A549 (cell line): ENCODE measurements around the gene CBLN4. TPM values are rescaled to one million over a fixed set of nuclear protein-coding genes. Genes with fewer than 3 reads are reported as not detected.

Experiments
- ATAC-seq, 2 experiments: fragments of 200-7000 bp in 1 of 2; fragments of >200 bp in 1 of 2; cut with Nextera tagmentation in 1 of 2; cut with Tn5 transposase in 1 of 2; 3 replicates each; pipeline versions ENCODE4 v1.8.0 to v1.9.1; 2018 to 2020; ENCODE audit warnings: mild to moderate bottlenecking in 1 of 2, moderate library complexity in 1 of 2
- CTCF ChIA-PET: fragments of 300-600 bp; sonication (Branson Sonifier 250); formaldehyde crosslinking; extraction: SDS; loops from one replicate; lab custom pipeline; 2021; ENCODE audit warnings: antibody characterized with exemption, inconsistent platforms; lab: Yijun Ruan, JAX
- POLR2A ChIA-PET: fragments of 350-600 bp; formaldehyde crosslinking; extraction: SDS; loops from one replicate; lab custom pipeline; 2021; ENCODE audit warnings: antibody characterized with exemption, inconsistent platforms; lab: Yijun Ruan, JAX
- DNase-seq, 2 experiments: peaks; one replicate each; pipeline versions ENCODE4 v3.0.0 to v3.0.0-alpha.2; 2011 to 2016; ENCODE audit warnings: low read depth in 1 of 2, low spot score in 1 of 2
- FAIRE-seq: peaks from 2 replicates; lab custom pipeline; 2011; peaks lifted over from hg19 to GRCh38; lab: Jason Lieb, UNC
- H3K27ac ChIP-seq, 2 experiments: fragments of >200 bp; sonication (Bioruptor Twin); formaldehyde crosslinking; 3 replicates each; pipeline ENCODE4 v1.5.1; 2016 to 2017
- H3K4me1 ChIP-seq: fragments of >200 bp; sonication (Bioruptor Twin); formaldehyde crosslinking; 3 replicates; pipeline ENCODE4 v1.6.1; 2016
- H3K4me2 ChIP-seq: fragments of >200 bp; sonication (Bioruptor Twin); formaldehyde crosslinking; 3 replicates; pipeline ENCODE4 v1.6.1; 2016
- H3K4me3 ChIP-seq: fragments of >200 bp; sonication (Bioruptor Twin); formaldehyde crosslinking; 3 replicates; pipeline ENCODE4 v1.5.1; 2016
- H3K9me3 ChIP-seq: fragments of >200 bp; sonication (Bioruptor Twin); formaldehyde crosslinking; 3 replicates; pipeline ENCODE4 v1.6.1; 2016
- BHLHE40 ChIP-seq: IDR thresholded peaks from 2 replicates; pipeline ENCODE4 v1.6.1; 2012; ENCODE audit warnings: low read depth, low read length, inconsistent platforms
- CBX8 ChIP-seq: fragments of 200-600 bp; sonication (generic); IDR thresholded peaks from 2 replicates; pipeline ENCODE4 v1.6.1; 2016
- CHD2 ChIP-seq: fragments of 150-350 bp; IDR thresholded peaks from 2 replicates; pipeline ENCODE4 v1.6.1; 2014; ENCODE audit warnings: low read length; ENCODE audit not compliant: partially characterized antibody
- CHD4 ChIP-seq: fragments of 200-600 bp; sonication (generic); IDR thresholded peaks from 2 replicates; pipeline ENCODE4 v1.6.1; 2016; ENCODE audit warnings: antibody characterized with exemption, mild to moderate bottlenecking, borderline replicate concordance
- EHF ChIP-seq: fragments of 250-450 bp; sonication (Bioruptor Pico); IDR thresholded peaks from 2 replicates; pipeline ENCODE4 v1.5.0; 2020; ENCODE audit warnings: mild to moderate bottlenecking
- FOSL2 ChIP-seq, 2 experiments: fragments of 450-650 bp in 1 of 2; fragments of >200 bp in 1 of 2; sonication (Bioruptor Twin) in 1 of 2; formaldehyde crosslinking; IDR thresholded peaks; 2 replicates each; pipeline versions ENCODE4 v1.5.0 to v1.6.1; 2016 to 2020; ENCODE audit warnings: mild to moderate bottlenecking in 1 of 2, moderate library complexity in 1 of 2
- HDAC2 ChIP-seq: fragments of 200-600 bp; sonication (generic); IDR thresholded peaks from 2 replicates; pipeline ENCODE4 v1.6.1; 2016
- HEYL ChIP-seq: fragments of 250-450 bp; sonication (Bioruptor Pico); IDR thresholded peaks from 2 replicates; pipeline ENCODE4 v1.8.0; 2021; ENCODE audit warnings: mild to moderate bottlenecking, moderate library complexity
- HOXA7 ChIP-seq: fragments of 250-450 bp; sonication (Bioruptor Pico); IDR thresholded peaks from 2 replicates; pipeline ENCODE4 v1.5.0; 2020; ENCODE audit warnings: mild to moderate bottlenecking, moderate library complexity
- HOXB13 ChIP-seq: fragments of 250-450 bp; sonication (Bioruptor Pico); IDR thresholded peaks from 2 replicates; pipeline ENCODE4 v1.5.0; 2020; ENCODE audit warnings: low read depth, mild to moderate bottlenecking, moderate library complexity
- MAFK ChIP-seq: fragments of 450-650 bp; IDR thresholded peaks from 2 replicates; pipeline ENCODE4 v1.6.1; 2014; ENCODE audit not compliant: partially characterized antibody
- MYC ChIP-seq: IDR thresholded peaks from 2 replicates; pipeline ENCODE4 v1.6.1; 2012; ENCODE audit warnings: mild to moderate bottlenecking, inconsistent platforms, low read length, improper control_type of control experiment, borderline replicate concordance
- NFE2L2 ChIP-seq: fragments of 150-350 bp; conservative IDR thresholded peaks from 2 replicates; pipeline ENCODE4 v1.6.1; 2014; ENCODE audit warnings: low read length
- NPAS2 ChIP-seq: fragments of 250-450 bp; sonication (Bioruptor Pico); IDR thresholded peaks from 2 replicates; pipeline ENCODE4 v1.8.0; 2022; ENCODE audit warnings: mild to moderate bottlenecking, moderate library complexity, borderline replicate concordance
- POLR2A ChIP-seq: IDR thresholded peaks from 2 replicates; pipeline ENCODE4 v1.6.1; 2012; ENCODE audit warnings: mild to moderate bottlenecking, low read length
- RAD21 ChIP-seq, 2 experiments: fragments of >200 bp in 1 of 2; sonication (Bioruptor Twin) in 1 of 2; formaldehyde crosslinking in 1 of 2; IDR thresholded peaks in 1 of 2; conservative IDR thresholded peaks in 1 of 2; 2 replicates in 1 of 2; 3 replicates in 1 of 2; pipeline ENCODE4 v1.6.1; 2012 to 2018; ENCODE audit warnings: inconsistent platforms in 1 of 2
- RARB ChIP-seq: fragments of 250-450 bp; sonication (Bioruptor Pico); IDR thresholded peaks from 2 replicates; pipeline ENCODE4 v1.8.0; 2021; ENCODE audit warnings: mild to moderate bottlenecking, moderate library complexity
- ZSCAN20 ChIP-seq: fragments of 250-450 bp; sonication (Bioruptor Pico); IDR thresholded peaks from 2 replicates; pipeline ENCODE4 v1.8.0; 2022; ENCODE audit warnings: mild to moderate bottlenecking, moderate library complexity
- WGBS: methylation state at CpG from one replicate; pipeline ENCODE4 v1.1.6; 2017; ENCODE audit errors: missing lambda C conversion rate; 5-methylcytosine and 5-hydroxymethylcytosine counted together
- polyA plus RNA-seq, 4 experiments: library from polyadenylated mRNA; depleted of rRNA in 3 of 4; stranded (reverse); fragments of >200 nt; fragmentation: RNase III in 1 of 4; extraction: RNeasy Plus Mini Kit Qiagen cat#74134 plus additional on column Dnase treatment in 1 of 4; gene quantifications; 2 replicates in 3 of 4; 3 replicates in 1 of 4; pipeline ENCODE4 v1.2.3, GENCODE V29; 2011 to 2017
- TF ChIP-seq, protein P1 (sequence below): fragments of 250-450 bp; sonication (Bioruptor Pico); IDR thresholded peaks from 2 replicates; pipeline ENCODE4 v1.5.0; 2021; ENCODE audit warnings: mild to moderate bottlenecking, moderate library complexity, borderline replicate concordance
- TF ChIP-seq, protein P2 (sequence below): IDR thresholded peaks from 2 replicates; pipeline ENCODE4 v1.6.1; 2012
- TF ChIP-seq, protein P3 (sequence below): fragments of 450-650 bp; IDR thresholded peaks from 2 replicates; pipeline ENCODE4 v1.6.1; 2014; ENCODE audit warnings: antibody characterized with exemption

Gene CBLN4
- polyA plus RNA-seq, 2 of the 4 experiments (the other 2 are of a cell fraction) = not detected

DNA sequence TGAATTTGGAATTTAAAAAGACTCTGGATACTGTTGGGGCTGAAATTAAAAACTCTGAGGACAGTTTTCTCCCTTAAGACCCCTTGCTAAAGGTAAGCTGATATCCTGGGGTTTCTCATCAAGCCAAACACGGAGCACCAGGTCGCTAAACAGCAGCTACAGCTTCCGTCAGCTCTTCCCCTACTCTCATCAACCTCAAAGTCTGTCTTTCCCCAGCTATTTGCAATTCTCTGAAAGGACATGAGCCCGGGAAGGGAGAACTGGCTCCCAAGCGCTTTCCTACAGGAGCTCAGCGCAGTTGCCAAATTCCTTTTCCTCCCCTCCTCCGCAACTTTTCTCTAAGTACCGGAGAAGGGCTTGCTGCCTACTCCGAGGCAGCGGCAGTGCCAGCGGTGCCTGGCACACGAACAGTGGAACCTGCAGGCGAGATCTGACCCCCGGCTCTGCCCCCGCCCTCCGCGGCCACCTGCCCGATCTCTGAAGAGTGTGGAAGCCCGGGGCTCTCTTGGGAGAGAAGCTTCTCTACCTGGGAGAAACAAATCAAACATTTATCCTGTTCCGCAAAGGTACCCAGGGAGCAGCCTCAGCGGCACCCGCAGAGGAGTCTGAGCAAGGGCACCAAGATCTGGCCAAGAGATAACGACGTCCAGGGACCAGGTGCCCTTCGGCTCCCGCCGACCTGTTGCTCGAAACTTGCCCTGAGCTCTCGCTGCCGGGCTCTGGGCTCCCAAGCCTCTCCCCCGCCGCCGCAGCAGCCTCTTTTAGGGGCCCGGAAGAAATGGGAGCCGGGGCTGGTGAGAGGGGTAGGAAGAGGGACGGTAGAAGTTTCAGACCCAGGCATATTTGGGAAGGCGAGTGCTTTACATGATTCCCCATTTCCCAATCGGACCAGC lies 2.2 kb downstream of the CBLN4 start (continued):
- TF ChIP-seq, protein P1, sequence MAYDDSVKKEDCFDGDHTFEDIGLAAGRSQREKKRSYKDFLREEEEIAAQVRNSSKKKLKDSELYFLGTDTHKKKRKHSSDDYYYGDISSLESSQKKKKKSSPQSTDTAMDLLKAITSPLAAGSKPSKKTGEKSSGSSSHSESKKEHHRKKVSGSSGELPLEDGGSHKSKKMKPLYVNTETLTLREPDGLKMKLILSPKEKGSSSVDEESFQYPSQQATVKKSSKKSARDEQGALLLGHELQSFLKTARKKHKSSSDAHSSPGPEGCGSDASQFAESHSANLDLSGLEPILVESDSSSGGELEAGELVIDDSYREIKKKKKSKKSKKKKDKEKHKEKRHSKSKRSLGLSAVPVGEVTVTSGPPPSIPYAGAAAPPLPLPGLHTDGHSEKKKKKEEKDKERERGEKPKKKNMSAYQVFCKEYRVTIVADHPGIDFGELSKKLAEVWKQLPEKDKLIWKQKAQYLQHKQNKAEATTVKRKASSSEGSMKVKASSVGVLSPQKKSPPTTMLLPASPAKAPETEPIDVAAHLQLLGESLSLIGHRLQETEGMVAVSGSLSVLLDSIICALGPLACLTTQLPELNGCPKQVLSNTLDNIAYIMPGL = no peak
- no peak for TF ChIP-seq MAFK

DNA sequence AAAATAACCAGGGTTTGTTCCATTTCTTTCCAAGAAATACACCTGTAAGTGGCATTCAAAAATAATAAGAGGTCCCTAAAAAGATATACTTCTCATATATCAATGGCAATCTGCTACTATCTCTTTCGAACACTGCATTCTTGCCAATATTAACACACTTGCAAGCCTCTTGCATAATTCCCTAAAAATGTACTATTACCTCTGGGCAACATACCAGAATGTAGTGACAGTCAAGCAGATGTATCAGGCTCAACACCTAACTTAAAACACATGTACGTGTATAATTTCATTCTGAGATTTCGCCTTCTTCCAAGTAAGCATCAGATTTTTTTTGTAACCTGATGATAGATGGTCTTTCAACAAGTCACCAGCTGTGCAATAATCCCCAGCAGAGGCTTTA lies 3.4 kb downstream of the CBLN4 start:
- H3K9me3 ChIP-seq = no peaks in the 10 kb centered on the region; the same call in 2 of the 3 replicates
- no peak overlapping the region for H3K4me2 ChIP-seq
- H3K4me1 ChIP-seq = no peaks in the 10 kb centered on the region
- WGBS = 0% methylated on average over 3 of the region's 3 CpGs
- FAIRE-seq (no peak), ATAC-seq (no peak), DNase-seq (no peak)
- ChIA-PET CTCF (no interaction called here), POLR2A (no interaction called here)
- no peak overlapping the region for H3K27ac ChIP-seq
- H3K4me3 ChIP-seq = no peak overlapping the region
- no peak for TF ChIP-seq EHF (CRISPR knock-in tag)
- TF ChIP-seq CHD4 = no peak
- no peak for TF ChIP-seq MYC
- TF ChIP-seq, protein P2, sequence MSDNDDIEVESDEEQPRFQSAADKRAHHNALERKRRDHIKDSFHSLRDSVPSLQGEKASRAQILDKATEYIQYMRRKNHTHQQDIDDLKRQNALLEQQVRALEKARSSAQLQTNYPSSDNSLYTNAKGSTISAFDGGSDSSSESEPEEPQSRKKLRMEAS = no peak
- TF ChIP-seq NFE2L2 = no peak
- TF ChIP-seq NPAS2 (CRISPR knock-in tag) = no peak
- no peak for TF ChIP-seq HEYL (CRISPR knock-in tag)
- TF ChIP-seq MAFK = no peak
- no peak for TF ChIP-seq HOXB13 (CRISPR knock-in tag)
- TF ChIP-seq CBX8 = no peak
- TF ChIP-seq, all 56 proteins: peak for 0

DNA sequence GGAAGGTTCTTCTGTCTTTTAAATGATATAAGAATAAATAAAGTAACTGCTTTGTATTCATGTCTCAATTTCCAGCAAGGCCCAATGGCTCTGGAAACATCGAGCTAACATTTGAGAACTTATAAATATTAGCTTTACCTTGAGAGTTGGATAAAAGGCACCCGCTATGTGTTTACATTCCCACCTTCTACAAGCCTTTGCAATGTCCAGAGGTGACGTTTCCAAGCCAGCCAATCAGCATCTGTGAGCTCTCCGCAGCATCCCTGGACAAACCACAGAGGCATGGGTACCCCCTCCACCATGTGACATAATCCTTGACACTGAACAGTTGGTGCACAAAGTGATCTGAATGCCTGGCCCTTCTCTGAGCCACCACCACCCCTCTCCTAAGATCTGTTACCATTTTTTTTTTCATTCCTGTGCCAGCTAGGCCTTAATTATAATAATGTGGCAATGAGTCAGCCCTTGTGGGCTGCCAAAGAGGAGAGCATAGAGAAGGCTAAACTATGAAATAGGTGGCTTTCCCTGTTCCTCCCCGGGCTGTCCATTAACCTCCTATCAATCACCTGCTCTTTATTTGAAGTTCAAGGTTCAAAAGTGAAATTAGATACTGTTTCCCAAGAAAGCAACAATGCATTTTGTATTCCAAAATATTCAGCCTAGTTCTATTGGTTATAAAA lies 4.1 kb downstream of the CBLN4 start:
- TF ChIP-seq CHD4 (no peak), POLR2A (no peak), HDAC2 (no peak), CHD2 (no peak), ZSCAN20 (CRISPR knock-in tag) (no peak), FOSL2 (IDR thresholded peaks at IDR 0.05) (no peak), FOSL2 (CRISPR knock-in tag; IDR thresholded peaks at IDR 0.05) (no peak), HOXA7 (no peak), RARB (no peak), RAD21 (conservative IDR thresholded peaks at IDR 0.05 in 1 of 2, IDR thresholded peaks at IDR 0.05 in 1 of 2) (no peak), BHLHE40 (no peak)
- TF ChIP-seq, protein P3, sequence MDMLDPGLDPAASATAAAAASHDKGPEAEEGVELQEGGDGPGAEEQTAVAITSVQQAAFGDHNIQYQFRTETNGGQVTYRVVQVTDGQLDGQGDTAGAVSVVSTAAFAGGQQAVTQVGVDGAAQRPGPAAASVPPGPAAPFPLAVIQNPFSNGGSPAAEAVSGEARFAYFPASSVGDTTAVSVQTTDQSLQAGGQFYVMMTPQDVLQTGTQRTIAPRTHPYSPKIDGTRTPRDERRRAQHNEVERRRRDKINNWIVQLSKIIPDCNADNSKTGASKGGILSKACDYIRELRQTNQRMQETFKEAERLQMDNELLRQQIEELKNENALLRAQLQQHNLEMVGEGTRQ = no peak
- TF ChIP-seq, protein P2 = no peak
- TF ChIP-seq, protein P1 = no peak
- DNase-seq (no peak), ATAC-seq (no peak), FAIRE-seq (no peak)
- H3K4me1 ChIP-seq = no peaks in the 10 kb centered on the region
- H3K27ac ChIP-seq = no peak overlapping the region
- no peak overlapping the region for H3K4me2 ChIP-seq
- H3K4me3 ChIP-seq = no peak overlapping the region
- no peaks in the 10 kb centered on the region; the same call in 2 of the 3 replicates for H3K9me3 ChIP-seq
- CTCF ChIA-PET = no interaction called here
- WGBS = 6% methylated on average over 5 of the region's 5 CpGs
- POLR2A ChIA-PET = no interaction called here
